ENCODE measurements around the gene GLT1D1. TPM values are rescaled to one million over a fixed set of nuclear protein-coding genes. Genes with fewer than 3 reads are reported as not detected.

The GLT1D1 gene
- total RNA-seq, 1 experiment from 2014 or later = not detected

GRCh38 chr12:128933039-128933438 is 79.8 kb downstream of the GLT1D1 start:
- Histone ChIP-seq H3K36me3 (ENCODE audit: control insufficient read depth in 1 of 2, insufficient read depth in 2 of 2, low read length in 2 of 2) (no peaks in the 10 kb centered on the region), H3K27me3 (ENCODE audit: insufficient read depth, low read length) (no peaks in the 10 kb centered on the region), H2AFZ (ENCODE audit: low read depth, low read length, poor library complexity, severe bottlenecking) (no peak overlapping the region), H3K79me2 (ENCODE audit: insufficient read depth, low read length) (no peaks in the 10 kb centered on the region), H3K9me3 (ENCODE audit: control insufficient read depth in 1 of 2, insufficient read depth in 1 of 2, low read depth in 1 of 2, low read length in 2 of 2) (no peaks in the 10 kb centered on the region; a peak in 1 of 4 replicates), H3K9ac (ENCODE audit: low read length) (no peak overlapping the region), H3K4me3 (replicated peaks in 1 of 2; ENCODE audit: low read depth in 1 of 2, low read length in 2 of 2) (no peak overlapping the region), H3K4me1 (ENCODE audit: control insufficient read depth in 1 of 2, insufficient read depth in 2 of 2, low read length in 2 of 2) (no peaks in the 10 kb centered on the region), H3K9me2 (ENCODE audit: insufficient read depth) (no peaks in the 10 kb centered on the region), H3K4me2 (ENCODE audit: low read length) (no peak overlapping the region), H3K27ac (ENCODE audit: low read depth, low read length) (no peak overlapping the region), H4K20me1 (ENCODE audit: insufficient read depth) (no peaks in the 10 kb centered on the region)
- no peak for ATAC-seq
- ChIA-PET CTCF (no interaction called here), RAD21 (ENCODE audit: low non-redundant PET in 1 of 2, low total read pairs in 2 of 2, uncharacterized antibody in 2 of 2, unreplicated experiment in 2 of 2) (no interaction called here), POLR2A (no interaction called here)
- intact Hi-C loops (cut with micrococcal nuclease) = no loop called here
- TF ChIP-seq EZH2 (IDR thresholded peaks at IDR 0.05) (no peak), FOSL1 (IDR thresholded peaks at IDR 0.05; ENCODE audit: low read depth) (no peak), CBX3 (IDR thresholded peaks at IDR 0.05; ENCODE audit: low read depth) (no peak), REST (IDR thresholded peaks at IDR 0.05; ENCODE audit: low read depth) (no peak), SP1 (IDR thresholded peaks at IDR 0.05; ENCODE audit: low read depth) (no peak), ELF1 (IDR thresholded peaks at IDR 0.05; ENCODE audit: borderline replicate concordance, low read depth) (no peak), MAX (IDR thresholded peaks at IDR 0.05) (no peak), SIN3A (IDR thresholded peaks at IDR 0.05; ENCODE audit: low read depth) (no peak), JUND (IDR thresholded peaks at IDR 0.05) (no peak)
- DNase-seq (ENCODE audit: low read depth, low spot score) = no peak
- no TSS peak for BruUV-seq (replicated peaks)
